Measurements from ENCODE around the gene ENO2. TPM values are rescaled to one million over a fixed set of nuclear protein-coding genes. Genes with fewer than 3 reads are reported as not detected.
"Not testable (repeated sequence)": the region's sequence is repeated elsewhere in the genome, so short reads cannot be mapped to it uniquely, and the experiment has no call there.

Gene ENO2
- total RNA-seq, 2 donors from 2014 or later = 151 to 158 TPM

DNA sequence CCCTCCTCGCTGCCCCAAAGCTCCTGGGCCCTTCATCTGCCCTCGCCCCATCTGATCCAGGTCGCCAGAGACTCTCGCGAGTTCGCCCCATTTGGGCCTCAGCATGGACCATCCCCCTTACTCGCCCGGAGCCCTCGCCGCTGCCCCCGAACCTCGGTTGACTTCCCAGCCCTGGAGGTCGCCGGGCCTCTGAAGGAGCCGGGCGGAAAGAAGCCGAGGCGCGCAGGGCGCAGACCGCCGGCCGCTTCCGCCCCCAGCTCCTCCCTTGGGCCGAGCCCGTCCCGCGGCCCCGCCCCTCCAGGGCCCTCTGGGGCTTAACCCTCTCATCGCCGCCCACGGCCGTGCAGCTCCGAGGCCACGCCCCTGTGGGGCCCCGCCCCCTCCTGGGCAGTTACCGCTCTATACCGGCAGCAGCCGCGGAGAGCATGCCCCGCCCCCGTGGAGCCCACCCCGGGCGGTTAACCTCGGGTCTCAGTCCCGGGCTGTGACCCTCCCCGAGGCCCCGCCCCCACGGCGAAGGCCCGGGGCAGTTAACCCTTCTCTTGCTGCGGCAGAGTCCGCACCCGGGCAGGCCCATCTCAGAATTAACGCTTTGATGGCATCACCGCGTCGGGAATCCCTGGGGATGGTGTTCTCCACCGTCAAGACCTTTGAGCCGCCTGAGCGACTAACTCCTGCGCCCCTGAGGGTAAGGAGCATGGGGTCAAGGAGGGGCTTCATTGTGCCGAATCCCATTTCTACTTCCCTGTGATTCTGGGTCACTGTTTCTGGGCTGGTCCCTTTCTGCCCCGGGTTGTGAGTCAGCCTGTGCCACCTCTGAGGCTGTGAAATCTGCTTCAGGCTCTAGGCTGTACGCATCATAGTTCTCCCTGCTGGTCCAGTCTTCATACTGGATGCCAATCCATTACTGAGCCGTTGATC, 41.0 kb upstream of the ENO2 start, which contains the start of gene SPSB2:
TSS of gene SPSB2 (minus strand) at position 210 of the 921 bp plus-strand sequence. CDS start 402 bp downstream, outside the sequence.
- peaks cover 50 to 56% of the 10 kb centered on the region in 2 donors for H3K4me1 Mint-ChIP-seq (ENCODE audit: low read depth in 2 of 2)

DNA sequence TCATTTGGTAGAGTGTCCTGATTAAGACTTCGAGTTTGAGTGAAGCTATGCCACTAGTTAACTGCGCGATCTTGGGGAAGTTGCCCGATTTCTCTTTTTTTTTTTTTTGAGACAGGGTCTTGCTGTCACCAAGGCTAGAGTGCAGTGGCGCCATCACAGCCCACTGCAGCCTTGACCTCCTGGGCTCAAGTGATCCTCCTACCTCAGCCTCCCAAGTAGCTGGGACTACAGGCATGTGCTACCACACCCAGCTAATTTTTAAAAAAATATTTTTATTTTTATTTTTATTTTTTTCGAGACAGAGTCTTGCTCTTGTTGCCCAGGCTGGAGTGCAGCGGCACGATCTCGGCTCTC, 40.4 kb upstream of the ENO2 start:
- H3K27me3 Mint-ChIP-seq, ATAC-seq, H3K9me3 Mint-ChIP-seq: not testable (repeated sequence)
- Mint-ChIP-seq H3K36me3 (peaks cover 12% of the 10 kb centered on the region), H3K4me1 (ENCODE audit: low read depth in 2 of 2) (peaks cover 44 to 50% of the 10 kb centered on the region in 2 donors), H3K27ac (peak overlapping the region; percentile 84 to 93), H3K4me3 (peak overlapping the region; percentile 94)
- peak; percentile 8 for DNase-seq (ENCODE audit: low spot score)

More for the DNA sequence above, 41.0 kb upstream of the ENO2 start, which contains the start of gene SPSB2:
- Mint-ChIP-seq H3K27me3 (no peaks in the 10 kb centered on the region), H3K27ac (peak within 1 kb of the TSS; percentile 84 to 93), H3K9me3 (no peaks in the 10 kb centered on the region), H3K4me3 (peak within 1 kb of the TSS; percentile 94), H3K36me3 (peaks cover 18% of the 10 kb centered on the region)
- ATAC-seq (peak; percentile 93), DNase-seq (ENCODE audit: low spot score) (peak; percentile 100)

DNA sequence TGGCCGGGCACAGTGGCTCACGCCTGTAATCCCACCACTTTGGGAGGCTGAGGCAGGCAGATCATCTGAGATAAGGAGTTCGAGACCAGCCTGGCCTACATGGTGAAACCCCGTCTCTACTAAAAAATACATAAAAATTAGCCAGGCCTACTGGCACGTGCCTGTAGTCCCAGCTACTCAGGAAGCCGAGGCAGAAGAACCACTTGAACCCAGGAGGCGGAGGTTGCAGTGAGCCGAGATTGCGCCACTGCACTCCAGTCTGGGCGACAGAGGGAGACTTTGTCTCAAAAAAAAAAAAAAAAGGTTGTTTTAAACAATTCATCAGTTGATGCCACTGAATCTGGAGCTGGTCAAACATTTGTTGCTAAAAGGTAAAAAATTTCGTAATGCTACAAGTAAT, 34.6 kb upstream of the ENO2 start:
- ATAC-seq; H3K4me3 Mint-ChIP-seq; H3K27ac Mint-ChIP-seq; H3K4me1 Mint-ChIP-seq (ENCODE audit: low read depth in 2 of 2); H3K9me3 Mint-ChIP-seq; DNase-seq (ENCODE audit: low spot score); H3K27me3 Mint-ChIP-seq: not testable (repeated sequence)
- H3K36me3 Mint-ChIP-seq = peaks cover 11% of the 10 kb centered on the region

DNA sequence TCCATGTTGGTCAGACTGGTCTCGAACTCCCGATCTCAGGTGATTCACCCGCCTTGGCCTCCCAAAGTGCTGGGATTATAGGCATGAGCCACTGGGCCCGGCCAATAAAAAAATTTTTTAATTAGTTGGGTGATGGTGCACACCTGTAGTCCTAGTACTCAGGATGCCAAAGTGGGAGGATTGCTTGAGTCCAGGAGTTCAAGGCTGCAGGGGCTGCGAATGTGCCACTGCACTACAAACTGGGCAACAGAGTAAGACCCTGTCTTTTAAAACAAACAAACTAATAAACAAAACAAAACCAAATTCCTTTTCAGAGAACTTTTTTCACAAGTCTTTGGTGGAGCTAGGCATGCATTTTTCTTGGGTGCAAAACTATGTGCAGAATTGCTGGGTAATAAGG, 31.1 kb upstream of the ENO2 start:
- Mint-ChIP-seq H3K4me3 (no peak overlapping the region), H3K36me3 (peaks cover 8% of the 10 kb centered on the region), H3K4me1 (ENCODE audit: low read depth in 2 of 2) (no peaks in the 10 kb centered on the region), H3K27ac (no peak overlapping the region), H3K9me3 (no peaks in the 10 kb centered on the region), H3K27me3 (no peaks in the 10 kb centered on the region)
- ATAC-seq (no peak), DNase-seq (ENCODE audit: low spot score) (no peak)

DNA sequence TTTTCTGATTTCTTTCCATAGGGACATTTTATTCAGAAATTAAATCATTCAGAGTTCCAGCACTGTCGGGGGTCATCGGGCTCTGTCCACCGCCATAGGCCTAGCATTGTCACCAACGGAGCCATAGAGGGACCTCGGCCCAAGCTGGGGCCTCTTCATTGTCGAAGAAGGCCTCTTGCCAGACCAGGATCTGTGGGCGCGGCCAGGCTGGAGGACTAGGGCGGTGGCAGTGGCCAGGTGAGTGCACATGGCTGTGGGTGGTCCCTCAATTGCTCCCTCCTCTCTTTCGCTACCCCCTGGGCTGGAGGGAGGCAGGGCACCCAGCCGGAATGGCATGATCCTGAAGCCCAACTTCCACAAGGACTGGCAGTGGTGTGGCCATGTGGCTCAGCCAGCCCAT, 30.7 kb upstream of the ENO2 start:
- Mint-ChIP-seq H3K4me1 (ENCODE audit: low read depth in 2 of 2) (no peaks in the 10 kb centered on the region), H3K27me3 (no peaks in the 10 kb centered on the region), H3K27ac (no peak overlapping the region), H3K36me3 (peaks cover 8% of the 10 kb centered on the region), H3K9me3 (no peaks in the 10 kb centered on the region), H3K4me3 (no peak overlapping the region)
- peak in 1 of 2 donors; percentile 43 for ATAC-seq
- peak; percentile 41 for DNase-seq (ENCODE audit: low spot score)

DNA sequence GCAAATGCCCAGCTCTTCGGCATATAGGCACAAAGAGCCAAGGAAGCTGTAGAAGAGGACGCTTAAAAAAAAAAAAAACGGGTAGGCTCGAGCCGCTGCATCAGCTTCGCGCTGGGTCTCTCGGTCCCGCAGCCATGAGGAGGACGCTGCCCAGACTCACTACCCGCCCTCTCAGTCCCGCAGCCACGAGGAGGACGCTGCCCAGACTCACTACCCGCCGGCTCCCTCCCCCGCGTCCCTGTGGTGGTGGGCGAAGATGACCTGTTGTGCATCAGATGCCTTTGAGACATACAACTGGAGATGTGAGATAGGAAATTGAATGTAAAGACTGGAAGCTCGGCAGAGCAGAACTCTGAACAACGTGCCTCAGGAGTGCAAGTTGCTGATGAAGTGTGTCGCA, 29.8 kb upstream of the ENO2 start:
- Mint-ChIP-seq H3K4me3 (no peak overlapping the region), H3K27ac (no peak overlapping the region), H3K4me1 (ENCODE audit: low read depth in 2 of 2) (no peaks in the 10 kb centered on the region), H3K36me3 (peaks cover 8% of the 10 kb centered on the region), H3K27me3 (no peaks in the 10 kb centered on the region), H3K9me3 (no peaks in the 10 kb centered on the region)
- ATAC-seq = no peak
- DNase-seq (ENCODE audit: low spot score) = no peak

DNA sequence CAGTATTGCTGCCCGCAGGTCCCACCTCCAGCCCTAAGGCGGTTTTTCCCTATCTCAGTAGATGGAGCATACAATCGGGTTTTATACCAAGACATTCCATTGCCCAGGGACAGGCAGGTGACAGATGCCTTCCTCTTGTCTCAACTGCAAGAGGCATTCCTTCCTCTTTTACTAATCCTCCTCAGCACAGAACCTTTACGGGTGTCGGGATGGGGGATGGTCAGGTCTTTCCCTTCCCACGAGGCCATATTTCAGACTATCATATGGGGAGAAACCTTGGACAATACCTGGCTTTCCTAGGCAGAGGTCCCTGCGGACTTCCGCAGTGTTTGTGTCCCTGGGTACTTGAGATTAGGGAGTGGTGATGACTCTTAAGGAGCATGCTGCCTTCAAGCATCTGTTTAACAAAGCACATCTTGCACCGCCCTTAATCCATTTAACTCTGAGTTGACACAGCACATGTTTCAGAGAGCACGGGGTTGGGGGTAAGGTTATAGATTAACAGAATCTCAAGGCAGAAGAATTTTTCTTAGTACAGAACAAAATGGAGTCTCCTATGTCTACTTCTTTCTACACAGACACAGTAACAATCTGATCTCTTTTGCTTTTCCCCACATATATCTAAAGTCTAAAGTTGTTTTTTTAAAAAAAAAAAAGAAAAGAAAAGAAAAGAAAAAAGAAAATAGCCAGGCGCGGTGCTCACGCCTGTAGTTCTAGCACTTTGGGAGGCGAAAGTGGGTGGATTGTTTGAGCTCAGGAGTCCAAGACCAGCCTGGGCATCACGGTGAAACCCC, 28.0 kb upstream of the ENO2 start:
- H3K27me3 Mint-ChIP-seq; H3K27ac Mint-ChIP-seq; H3K9me3 Mint-ChIP-seq; H3K36me3 Mint-ChIP-seq; DNase-seq (ENCODE audit: low spot score); H3K4me3 Mint-ChIP-seq; ATAC-seq; H3K4me1 Mint-ChIP-seq (ENCODE audit: low read depth in 2 of 2): not testable (repeated sequence)

DNA sequence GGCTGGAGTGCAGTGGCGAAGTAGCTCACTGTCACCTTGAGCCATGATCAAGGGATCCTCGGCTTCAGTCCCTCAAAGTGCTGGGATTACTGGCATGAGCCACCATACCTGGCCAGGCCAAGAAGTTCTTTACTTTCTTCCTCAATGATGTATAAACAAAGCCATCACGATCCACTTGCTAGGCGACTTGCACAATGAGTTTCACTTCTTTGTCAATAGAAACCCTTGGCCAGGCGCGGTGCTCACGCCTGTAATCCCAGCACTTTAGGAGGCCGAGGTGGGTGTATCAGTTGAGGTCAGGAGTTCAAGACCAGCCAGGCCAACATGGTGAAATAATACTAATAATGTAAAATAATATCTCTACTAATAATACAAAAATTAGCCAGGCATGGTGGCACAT, 26.9 kb upstream of the ENO2 start:
- no peaks in the 10 kb centered on the region for H3K27me3 Mint-ChIP-seq
- no peaks in the 10 kb centered on the region for H3K9me3 Mint-ChIP-seq
- DNase-seq (ENCODE audit: low spot score) (peak; percentile 23), ATAC-seq (no peak)
- H3K4me1 Mint-ChIP-seq (ENCODE audit: low read depth in 2 of 2) = peaks cover 11 to 12% of the 10 kb centered on the region in 2 donors
- H3K27ac Mint-ChIP-seq = no peak overlapping the region
- H3K4me3 Mint-ChIP-seq = no peak overlapping the region
- peaks cover 8% of the 10 kb centered on the region for H3K36me3 Mint-ChIP-seq

DNA sequence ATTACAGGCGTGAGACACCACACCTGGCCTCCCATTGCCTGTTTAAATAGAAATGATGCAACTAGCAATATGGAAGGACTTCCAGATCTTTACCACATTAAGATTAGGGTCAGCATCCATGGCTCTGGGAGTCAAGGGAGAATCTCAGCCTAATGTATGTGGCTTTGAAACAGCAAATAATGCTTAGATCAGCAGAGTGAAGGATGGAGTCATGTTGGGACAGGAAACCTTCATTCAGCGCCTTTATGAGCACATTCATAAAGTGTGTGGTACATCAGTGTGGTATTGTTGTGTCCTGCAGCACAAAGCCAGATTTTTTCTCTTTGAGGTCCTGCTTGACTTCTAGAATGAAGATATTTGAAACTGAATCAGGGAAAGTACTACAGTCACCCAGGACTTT, 26.0 kb upstream of the ENO2 start:
- DNase-seq (ENCODE audit: low spot score) (peak; percentile 47), ATAC-seq (no peak)
- no peaks in the 10 kb centered on the region for H3K27me3 Mint-ChIP-seq
- H3K9me3 Mint-ChIP-seq = no peaks in the 10 kb centered on the region
- H3K4me3 Mint-ChIP-seq = no peak overlapping the region
- no peak overlapping the region for H3K27ac Mint-ChIP-seq
- peaks cover 8% of the 10 kb centered on the region for H3K36me3 Mint-ChIP-seq
- H3K4me1 Mint-ChIP-seq (ENCODE audit: low read depth in 2 of 2) = peaks cover 11 to 12% of the 10 kb centered on the region in 2 donors

DNA sequence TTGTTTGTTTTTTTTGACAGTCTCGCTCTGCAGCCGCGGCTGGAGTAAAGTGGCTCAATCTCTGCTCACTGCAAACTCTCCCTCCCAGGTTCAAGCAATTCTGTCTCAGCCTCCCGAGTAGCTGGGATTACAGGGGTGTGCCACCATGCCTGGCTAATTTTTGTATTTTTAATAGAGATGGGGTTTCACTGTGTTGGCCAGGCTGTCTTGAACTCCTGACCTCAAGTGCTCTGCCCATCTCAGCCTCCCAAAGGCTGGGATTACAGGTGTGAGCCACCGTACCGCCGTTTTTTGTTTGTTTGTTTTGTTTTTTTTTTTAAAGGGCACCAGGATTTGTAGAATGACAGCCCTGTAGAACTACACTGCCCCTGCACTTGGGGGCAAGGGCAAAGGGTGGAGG, 25.6 kb upstream of the ENO2 start:
- H3K4me1 Mint-ChIP-seq (ENCODE audit: low read depth in 2 of 2) = peaks cover 11 to 12% of the 10 kb centered on the region in 2 donors
- H3K27me3 Mint-ChIP-seq, H3K36me3 Mint-ChIP-seq, H3K27ac Mint-ChIP-seq, H3K9me3 Mint-ChIP-seq, ATAC-seq, H3K4me3 Mint-ChIP-seq: not testable (repeated sequence)
- peak; percentile 49 for DNase-seq (ENCODE audit: low spot score)

DNA sequence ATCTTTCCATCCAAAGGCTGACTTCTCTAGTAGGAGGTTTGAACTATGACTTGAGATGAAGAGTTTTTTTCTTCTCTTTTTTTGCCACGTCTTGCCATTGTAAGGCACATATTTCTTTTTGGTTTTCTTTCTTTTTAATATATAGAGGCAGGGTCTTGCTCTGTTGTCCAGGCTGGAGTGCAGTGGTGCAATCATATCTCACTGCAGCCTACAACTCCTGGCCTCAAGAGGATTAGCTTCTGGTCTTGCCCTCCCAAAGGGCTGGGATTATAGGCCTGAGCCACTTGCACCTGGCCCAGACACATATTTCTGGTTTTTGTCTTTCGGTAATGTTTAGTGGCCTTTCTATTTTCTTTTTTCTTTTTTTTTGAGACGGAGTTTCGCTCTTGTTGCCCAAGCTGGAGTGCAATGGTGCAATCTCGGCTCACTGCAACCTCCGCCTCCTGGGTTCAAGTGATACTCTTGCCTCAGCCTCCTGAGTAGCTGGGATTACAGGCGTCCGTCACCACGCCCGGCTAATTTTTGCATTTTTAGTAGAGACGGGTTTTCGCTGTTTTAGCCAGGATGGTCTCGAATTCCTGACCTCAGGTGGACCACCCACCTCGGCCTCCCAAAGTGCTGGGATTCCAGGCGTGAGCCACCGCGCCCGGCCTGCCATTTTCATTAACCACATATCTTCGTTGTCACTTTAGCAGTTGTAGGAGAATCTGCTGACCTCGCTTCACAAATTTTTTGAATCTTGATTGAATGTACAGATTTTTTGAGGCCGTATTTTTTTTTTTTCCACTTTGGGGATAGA, 24.4 kb upstream of the ENO2 start:
- ATAC-seq, H3K27me3 Mint-ChIP-seq: not testable (repeated sequence)
- H3K4me1 Mint-ChIP-seq (ENCODE audit: low read depth in 2 of 2) = peaks cover 11 to 12% of the 10 kb centered on the region in 2 donors

DNA sequence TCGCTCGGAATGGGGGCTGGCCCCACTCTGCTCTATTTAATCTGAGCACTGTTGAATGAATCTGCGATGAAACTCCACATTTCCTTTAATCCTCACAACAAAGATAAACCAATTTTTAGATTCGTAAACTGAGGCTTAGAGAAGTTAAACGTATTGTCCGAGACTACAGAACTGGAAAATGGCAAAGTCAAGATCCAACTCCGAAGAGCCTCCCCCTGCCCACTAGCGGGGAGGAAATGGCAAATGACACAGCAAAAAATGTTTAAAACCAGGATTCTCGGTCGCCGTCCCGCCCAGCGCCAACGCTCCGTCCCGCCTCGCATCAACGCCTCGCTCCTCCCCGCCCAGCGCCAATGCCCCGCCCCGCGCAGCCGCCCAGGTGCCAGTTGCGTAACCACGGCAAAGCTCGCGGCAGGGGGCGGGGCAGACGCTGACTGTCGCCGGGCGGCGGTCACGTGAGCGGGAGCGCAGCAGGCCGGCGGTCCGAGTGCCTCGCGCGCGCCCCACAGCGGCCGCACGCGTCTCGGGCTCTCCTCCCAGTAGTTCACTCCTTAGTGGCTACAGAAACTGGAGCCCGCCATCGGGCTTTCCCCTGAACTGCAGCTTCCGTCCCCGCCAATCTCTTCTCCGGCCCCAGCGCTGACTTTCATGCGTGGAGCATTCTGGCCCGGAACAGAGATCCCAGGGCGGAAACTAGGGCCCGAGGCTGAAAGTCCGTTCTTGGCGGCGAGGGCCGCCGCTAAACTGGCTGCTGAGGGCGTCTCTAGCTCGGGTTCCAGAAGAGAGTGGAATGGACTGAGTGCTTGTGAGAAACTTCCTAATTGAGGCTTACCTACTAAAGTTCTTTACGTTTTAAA, 23.4 kb upstream of the ENO2 start:
- Mint-ChIP-seq H3K27me3 (no peaks in the 10 kb centered on the region), H3K27ac (peak overlapping the region; percentile 94 to 95), H3K4me3 (peak overlapping the region; percentile 87), H3K36me3 (no peaks in the 10 kb centered on the region), H3K9me3 (no peaks in the 10 kb centered on the region), H3K4me1 (ENCODE audit: low read depth in 2 of 2) (peaks cover 11 to 12% of the 10 kb centered on the region in 2 donors)
- peak; percentile 98 for ATAC-seq
- peak; percentile 99 for DNase-seq (ENCODE audit: low spot score)

More for the DNA sequence above, 24.4 kb upstream of the ENO2 start:
- H3K9me3 Mint-ChIP-seq; H3K36me3 Mint-ChIP-seq; DNase-seq (ENCODE audit: low spot score): not testable (repeated sequence)
- Mint-ChIP-seq H3K27ac (peak overlapping the region; percentile 94 to 95), H3K4me3 (peak overlapping the region; percentile 87)

DNA sequence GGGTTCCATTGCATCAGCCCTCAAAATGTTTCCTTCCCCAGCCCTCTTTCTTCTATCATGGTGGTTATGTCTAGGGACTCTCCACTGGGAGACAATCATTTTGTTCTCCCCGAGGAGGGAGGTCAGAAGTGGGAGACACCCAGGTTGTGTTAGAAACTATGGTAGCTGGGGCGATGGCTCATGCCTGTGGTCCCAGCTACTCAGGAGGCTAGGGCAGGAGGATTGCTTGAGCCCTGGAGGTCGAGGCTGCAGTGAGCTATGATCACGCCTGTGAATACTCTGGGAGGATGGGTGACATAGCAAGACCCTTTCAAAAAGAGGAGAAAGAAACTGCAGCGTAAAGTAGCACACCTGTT, 22.8 kb upstream of the ENO2 start:
- ATAC-seq (peak in 1 of 2 donors; percentile 1), DNase-seq (ENCODE audit: low spot score) (no peak)
- H3K27me3 Mint-ChIP-seq = no peaks in the 10 kb centered on the region
- peaks cover 11 to 12% of the 10 kb centered on the region in 2 donors for H3K4me1 Mint-ChIP-seq (ENCODE audit: low read depth in 2 of 2)
- H3K4me3 Mint-ChIP-seq = peak overlapping the region; percentile 87
- peak overlapping the region; percentile 94 to 95 for H3K27ac Mint-ChIP-seq
- H3K9me3 Mint-ChIP-seq = no peaks in the 10 kb centered on the region
- H3K36me3 Mint-ChIP-seq = no peaks in the 10 kb centered on the region
